AG04450 (cell line): Measurements from ENCODE around the gene HORMAD2. TPM values are rescaled to one million over a fixed set of nuclear protein-coding genes. Genes with fewer than 3 reads are reported as not detected.
"Not testable (repeated sequence)": the region's sequence is repeated elsewhere in the genome, so short reads cannot be mapped to it uniquely, and the experiment has no call there.

Source experiments
- CTCF ChIA-PET: fragments of 300-600, 350-600 bp; formaldehyde crosslinking; extraction: SDS; loops from one replicate; lab custom pipeline; 2022; ENCODE audit warnings: antibody characterized with exemption, inconsistent platforms; lab: Charles Lee
- POLR2A ChIA-PET: fragments of 350-600 bp; formaldehyde crosslinking; extraction: SDS; loops from one replicate; lab custom pipeline; 2021; ENCODE audit warnings: antibody characterized with exemption, inconsistent platforms; lab: Yijun Ruan, JAX
- DNase-seq: peaks from one replicate; pipeline ENCODE4 v3.0.0-alpha.2; 2011; ENCODE audit warnings: low read depth, low spot score
- H3K27ac ChIP-seq: one replicate; pipeline ENCODE4 v1.5.1; 2012; ENCODE audit warnings: low read depth, low read length, control low read depth
- H3K27me3 ChIP-seq: one replicate; pipeline ENCODE4 v1.6.0; 2012; ENCODE audit warnings: low read length; ENCODE audit not compliant: control insufficient read depth, insufficient read depth
- H3K4me3 ChIP-seq: 2 replicates; pipeline ENCODE4 v1.5.1; 2011; ENCODE audit warnings: mild to moderate bottlenecking, low read depth, low read length, control low read depth
- H3K9me3 ChIP-seq: 2 replicates; pipeline ENCODE4 v1.5.1; 2012; ENCODE audit warnings: low read length; ENCODE audit not compliant: control insufficient read depth, insufficient read depth
- CTCF ChIP-seq: IDR thresholded peaks from 2 replicates; pipeline ENCODE4 v1.5.1; 2011; ENCODE audit warnings: low read depth, low read length, control low read depth, inconsistent platforms
- polyA plus RNA-seq: library from polyadenylated mRNA; depleted of rRNA; stranded (reverse); fragments of >200 nt; gene quantifications from 2 replicates; pipeline ENCODE4 v1.2.3, GENCODE V29; 2011

Gene HORMAD2
- polyA plus RNA-seq, 1 experiment, result not detected

- no peak for TF ChIP-seq CTCF
- ChIA-PET POLR2A (interaction anchor here (0.6 to 3.2 kb wide), 15 partner anchors 9 to 1118 kb away, joined by 3 to 58 read pairs (median 8); no protein-coding TSS in a partner anchor), CTCF (interaction anchor here (1.0 to 1.6 kb wide), 2 partner anchors 11 to 89 kb away, joined by 3 to 5 read pairs; no protein-coding TSS in a partner anchor)
- no peaks in the 10 kb centered on the region for H3K27me3 ChIP-seq
- DNase-seq, result no peak
- H3K4me3 ChIP-seq, result no peak overlapping the region; the same call in 1 of the 2 replicates
- peaks cover 2% of the 10 kb centered on the region for H3K9me3 ChIP-seq
- peak overlapping the region; percentile 100 for H3K27ac ChIP-seq
These were observed 116.6 kb downstream of the HORMAD2 start for GRCh38 chr22:30196880-30197336.

- DNase-seq, result no peak
- CTCF ChIA-PET, result interaction anchor here (1.2 kb wide), 1 partner anchor 58 kb away, joined by 3 read pairs; no protein-coding TSS in a partner anchor
These were observed 117.1 kb downstream of the HORMAD2 start for GRCh38 chr22:30197389-30197788.

GRCh38 chr22:30198152-30198825, 118.0 kb downstream of the HORMAD2 start:
- CTCF ChIA-PET, result interaction anchor here (0.6 to 1.2 kb wide), 2 partner anchors 52 to 57 kb away, joined by 3 to 4 read pairs; no protein-coding TSS in a partner anchor
- POLR2A ChIA-PET, result interaction anchor here (3.2 kb wide), 1 partner anchor 43 kb away, joined by 11 read pairs; no protein-coding TSS in a partner anchor
- H3K4me3 ChIP-seq, result no peak overlapping the region
- no peak for DNase-seq
- no peak for TF ChIP-seq CTCF
- peaks cover 12% of the 10 kb centered on the region for H3K9me3 ChIP-seq
- no peaks in the 10 kb centered on the region for H3K27me3 ChIP-seq
- H3K27ac ChIP-seq, result peak overlapping the region; percentile 100

More at GRCh38 chr22:30197389-30197788, 117.1 kb downstream of the HORMAD2 start:
- POLR2A ChIA-PET, result interaction anchor here (1.6 to 3.2 kb wide), 6 partner anchors 8 to 84 kb away, joined by 6 to 58 read pairs (median 10); no protein-coding TSS in a partner anchor
- TF ChIP-seq CTCF, result no peak
- Histone ChIP-seq H3K4me3 (no peak overlapping the region), H3K9me3 (peaks cover 5% of the 10 kb centered on the region), H3K27me3 (no peaks in the 10 kb centered on the region), H3K27ac (peak overlapping the region; percentile 100)

GRCh38 chr22:30198921-30199320, 118.7 kb downstream of the HORMAD2 start:
- Histone ChIP-seq H3K27me3 (no peaks in the 10 kb centered on the region), H3K27ac (peak overlapping the region; percentile 11), H3K4me3 (no peak overlapping the region), H3K9me3 (peaks cover 12% of the 10 kb centered on the region)
- TF ChIP-seq CTCF, result no peak
- no peak for DNase-seq
- POLR2A ChIA-PET, result no interaction called here
- CTCF ChIA-PET, result no interaction called here

GRCh38 chr22:30200905-30201304, 120.6 kb downstream of the HORMAD2 start:
- CTCF ChIA-PET, DNase-seq, POLR2A ChIA-PET, H3K27me3 ChIP-seq, H3K4me3 ChIP-seq, H3K27ac ChIP-seq: not testable (repeated sequence)
- H3K9me3 ChIP-seq, result peaks cover 12% of the 10 kb centered on the region
